CD4-positive, alpha-beta T cell treated with Interleukin-6 at 100 ng/mL for 8 hours (primary cell): ENCODE results near the gene FAM120B.

Source experiments
- DNase-seq: peaks from one replicate; pipeline ENCODE4 v3.0.0-alpha.2; 2020; ENCODE audit warnings: mixed read lengths, low spot score

FAM120B gene

DNA sequence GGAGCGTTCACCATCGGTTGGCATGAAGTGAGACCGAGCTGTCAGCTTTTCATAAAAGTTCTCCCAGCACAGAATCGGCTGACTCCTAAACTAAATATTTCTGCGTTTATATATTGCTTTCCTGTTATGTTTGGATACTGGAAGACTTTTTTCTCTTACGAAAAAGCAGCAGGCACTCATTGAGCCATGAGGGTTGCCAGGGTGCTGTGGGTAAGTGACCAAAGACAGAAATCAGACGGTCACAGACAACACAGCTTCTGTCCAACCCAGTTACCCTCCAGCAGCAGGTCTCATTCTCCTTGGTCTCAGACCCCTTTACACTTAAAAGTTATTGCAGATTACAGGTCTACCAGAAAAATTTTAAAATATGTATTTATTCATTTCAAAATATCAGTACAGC is 113.7 kb downstream of the FAM120B start:
- DNase-seq: no peak

DNA sequence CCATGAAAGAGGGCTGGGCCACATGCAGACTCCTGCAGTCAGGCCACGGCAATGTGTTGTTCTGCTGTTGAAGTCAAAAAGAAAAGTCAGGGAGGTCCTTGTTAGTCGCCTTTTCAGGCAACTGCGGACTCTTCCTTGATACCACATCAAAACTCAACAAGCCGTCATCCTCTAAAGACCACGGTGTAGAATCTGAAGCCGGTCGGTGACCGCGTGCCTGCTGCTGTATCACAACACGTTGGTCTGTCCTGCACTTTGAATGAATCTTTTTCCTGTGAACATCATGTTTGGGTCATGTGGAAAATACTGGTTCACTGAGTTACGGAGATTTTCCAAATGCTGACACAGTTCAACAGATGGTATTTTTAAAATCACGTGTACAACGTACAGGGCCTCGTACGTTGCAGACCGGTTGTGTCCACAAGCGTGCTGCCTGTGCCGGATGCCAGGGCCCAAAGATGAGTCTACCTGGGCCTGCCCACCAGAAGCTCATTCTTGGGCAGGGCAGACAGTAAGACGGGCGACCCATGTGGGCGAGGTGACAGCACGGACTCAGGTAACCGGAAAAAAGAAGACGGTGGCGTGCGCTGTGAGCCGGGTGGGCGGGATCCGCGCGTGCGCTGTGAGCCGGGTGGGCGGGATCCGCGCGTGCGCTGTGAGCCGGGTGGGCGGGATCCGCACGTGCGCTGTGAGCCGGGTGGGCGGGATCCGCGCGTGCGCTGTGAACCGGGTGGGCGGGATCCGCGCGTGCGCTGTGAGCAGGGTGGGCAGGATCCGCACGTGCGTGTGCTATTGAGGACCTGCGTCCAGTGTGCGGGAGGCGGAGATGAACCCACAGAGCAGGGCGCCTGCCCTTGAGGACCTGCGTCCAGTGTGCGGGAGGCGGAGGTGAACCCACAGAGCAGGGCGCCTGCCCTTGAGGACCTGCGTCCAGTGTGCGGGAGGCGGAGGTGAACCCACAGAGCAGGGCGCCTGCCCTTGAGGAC is 114.5 kb downstream of the FAM120B start:
- DNase-seq: no peak

DNA sequence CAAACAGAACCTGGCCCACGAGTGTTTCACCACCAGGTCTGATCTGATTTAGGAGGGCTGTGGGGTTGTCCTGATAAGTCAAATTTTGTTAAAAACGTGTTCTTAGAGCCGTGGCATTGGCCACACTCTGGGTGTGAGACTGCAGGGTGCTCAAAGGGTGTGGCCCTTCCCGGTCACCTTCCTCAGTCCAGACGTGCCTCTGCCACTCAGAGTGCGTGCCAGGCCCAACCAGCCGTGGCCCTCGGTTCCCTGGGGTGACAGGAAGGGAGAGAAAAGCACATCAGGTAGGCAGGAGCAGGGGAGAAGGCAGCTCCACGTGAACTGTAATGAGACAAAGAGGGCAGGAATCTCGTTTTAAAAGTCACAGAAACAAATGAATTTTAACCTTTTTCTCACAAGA is 115.4 kb downstream of the FAM120B start:
- no peak for DNase-seq

DNA sequence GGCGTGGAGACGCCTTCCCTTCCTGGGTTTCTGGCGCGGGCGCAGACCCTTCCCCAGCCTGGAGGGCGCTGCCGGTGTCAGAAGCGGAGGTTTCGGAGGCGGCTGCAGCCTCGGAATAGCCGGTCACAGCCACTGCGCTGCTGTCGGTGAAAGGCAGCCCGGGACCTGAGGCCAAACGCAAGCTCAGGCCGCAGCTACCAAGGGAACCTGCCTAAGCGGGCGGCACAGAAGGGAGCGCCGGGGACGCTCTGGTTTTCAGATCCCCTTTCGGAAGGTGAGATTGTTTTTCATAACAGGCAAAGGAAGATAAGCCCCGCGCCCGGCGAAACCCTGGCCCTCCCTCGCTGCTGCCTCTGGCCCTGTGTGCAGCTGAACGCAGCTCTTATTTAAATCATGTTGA is 116.5 kb downstream of the FAM120B start:
- no peak for DNase-seq

DNA sequence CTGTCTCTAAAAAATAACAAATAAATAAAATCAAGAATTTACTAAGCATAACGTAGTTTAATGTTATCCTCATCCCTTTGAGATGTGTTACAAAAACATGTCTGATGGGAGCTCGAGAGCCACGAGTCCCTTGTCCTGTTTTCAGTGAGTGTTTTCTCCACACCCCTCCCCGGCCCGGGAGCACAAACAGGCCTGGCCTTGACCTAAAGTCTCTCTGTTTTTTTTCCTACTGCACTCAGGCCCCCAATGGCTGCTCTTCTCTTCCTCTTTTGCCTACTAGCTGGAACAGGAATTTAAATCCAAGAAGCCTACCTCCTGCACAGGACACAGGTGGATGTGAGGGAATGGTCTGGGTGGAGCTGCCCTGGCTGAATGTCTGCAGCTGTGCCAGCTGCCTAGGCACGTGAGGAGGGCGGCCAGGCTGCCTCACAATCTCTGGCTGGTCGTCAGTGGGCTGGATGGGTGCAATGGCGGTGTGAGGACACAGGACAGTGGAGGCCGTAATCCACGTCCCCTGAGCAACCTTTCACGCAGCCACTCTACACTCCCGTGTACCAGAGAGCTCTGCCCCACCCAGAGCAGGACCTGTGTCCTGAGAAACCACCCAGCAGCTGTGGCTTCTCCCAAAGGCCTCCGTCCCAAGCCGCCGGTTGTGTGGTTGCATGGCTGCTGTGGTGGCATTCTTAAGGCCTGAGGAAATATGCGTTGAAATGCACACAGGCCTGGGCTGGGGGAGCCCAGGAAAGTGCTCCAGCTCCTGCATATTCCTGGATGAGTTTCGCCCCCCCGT is 117.5 kb downstream of the FAM120B start:
- DNase-seq: no peak

DNA sequence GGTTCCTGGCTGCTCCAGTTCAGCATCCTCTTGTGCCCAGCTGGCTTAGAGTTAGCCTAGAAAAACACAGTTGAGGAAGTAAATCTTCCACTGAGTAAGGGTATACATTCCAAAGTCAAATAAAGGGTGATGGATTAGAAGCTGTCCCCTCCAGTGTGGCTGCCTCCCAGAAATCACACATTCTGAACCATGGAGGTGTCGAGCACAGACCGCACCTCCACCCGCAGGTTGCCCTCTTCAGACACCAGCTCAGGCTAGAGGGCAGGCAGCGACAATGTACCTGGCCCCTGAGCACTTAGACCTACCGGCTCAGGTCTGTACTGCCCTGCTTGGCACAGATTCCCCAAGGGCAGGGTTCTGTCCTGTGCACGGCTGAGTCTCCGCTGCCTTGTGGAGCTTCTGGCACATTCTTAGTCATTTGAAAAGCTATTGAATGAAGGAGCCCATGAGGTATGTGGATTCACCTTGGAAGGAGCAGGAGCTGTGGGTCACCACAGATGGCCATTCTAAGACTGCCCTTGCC is 118.1 kb downstream of the FAM120B start:
- DNase-seq: no peak

DNA sequence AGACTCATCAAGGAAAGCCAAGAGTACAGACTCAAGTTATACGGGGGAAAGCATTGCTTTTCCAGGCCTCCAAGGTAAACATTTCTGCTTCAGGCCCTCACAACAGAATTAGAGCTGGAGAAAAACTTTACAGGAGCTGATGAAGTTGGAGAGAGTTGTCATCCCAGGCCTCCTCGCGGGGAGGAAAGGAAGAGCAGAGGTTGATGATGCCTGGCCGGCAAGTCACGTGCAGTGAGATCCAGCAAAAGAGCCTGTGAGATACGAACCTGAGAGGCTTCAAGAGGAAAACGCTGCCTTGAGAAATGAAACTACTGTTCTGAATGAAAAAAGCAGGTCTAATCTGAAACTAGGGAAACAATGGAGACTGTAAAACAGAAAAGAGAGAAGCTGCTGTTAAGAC is 122.9 kb downstream of the FAM120B start:
- no peak for DNase-seq

DNA sequence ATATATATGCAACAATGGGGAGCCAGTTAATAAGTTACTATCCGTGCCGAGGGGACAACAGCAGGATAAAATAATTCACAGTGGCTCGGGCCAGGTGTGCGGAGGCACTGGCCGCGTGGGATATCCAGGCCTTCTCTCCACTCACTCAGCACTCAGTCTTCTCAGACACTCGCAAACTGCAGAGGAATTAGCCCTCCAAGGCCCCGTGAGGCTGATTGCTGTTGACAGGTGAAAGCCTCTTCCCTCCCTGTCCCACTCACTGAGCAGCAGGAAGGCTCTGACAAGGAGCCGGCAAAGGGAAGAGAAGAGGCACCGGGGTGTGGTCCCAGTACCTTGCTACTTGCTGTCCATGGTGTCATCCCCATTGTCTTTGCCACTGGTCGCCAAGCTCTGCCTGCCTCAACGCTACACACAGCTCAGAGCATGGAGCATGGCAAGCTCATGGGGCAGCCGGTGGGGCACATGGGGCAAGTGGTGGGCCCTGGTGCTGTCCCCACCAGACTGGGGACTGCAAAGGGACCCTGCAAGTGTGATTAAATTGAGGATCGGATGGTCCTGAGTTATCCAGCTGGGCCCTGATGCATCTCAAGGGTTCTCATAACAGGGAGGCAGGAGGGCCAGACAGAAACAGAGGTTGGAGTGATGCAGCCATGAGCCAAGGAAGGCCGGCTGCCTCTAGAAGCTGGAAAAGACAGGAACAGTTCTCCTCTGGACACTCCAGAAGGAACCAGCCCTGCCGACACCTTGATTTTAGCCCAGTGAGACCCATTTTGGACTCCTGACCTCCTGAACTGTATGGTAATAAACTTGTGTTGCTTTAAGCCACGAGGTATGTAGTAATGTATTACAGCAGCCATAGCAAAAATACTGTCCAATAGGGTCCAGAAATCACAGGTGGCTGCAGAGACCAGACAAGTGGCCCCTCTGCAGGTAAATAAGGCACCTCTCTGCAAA is 126.9 kb downstream of the FAM120B start:
- DNase-seq: no peak

DNA sequence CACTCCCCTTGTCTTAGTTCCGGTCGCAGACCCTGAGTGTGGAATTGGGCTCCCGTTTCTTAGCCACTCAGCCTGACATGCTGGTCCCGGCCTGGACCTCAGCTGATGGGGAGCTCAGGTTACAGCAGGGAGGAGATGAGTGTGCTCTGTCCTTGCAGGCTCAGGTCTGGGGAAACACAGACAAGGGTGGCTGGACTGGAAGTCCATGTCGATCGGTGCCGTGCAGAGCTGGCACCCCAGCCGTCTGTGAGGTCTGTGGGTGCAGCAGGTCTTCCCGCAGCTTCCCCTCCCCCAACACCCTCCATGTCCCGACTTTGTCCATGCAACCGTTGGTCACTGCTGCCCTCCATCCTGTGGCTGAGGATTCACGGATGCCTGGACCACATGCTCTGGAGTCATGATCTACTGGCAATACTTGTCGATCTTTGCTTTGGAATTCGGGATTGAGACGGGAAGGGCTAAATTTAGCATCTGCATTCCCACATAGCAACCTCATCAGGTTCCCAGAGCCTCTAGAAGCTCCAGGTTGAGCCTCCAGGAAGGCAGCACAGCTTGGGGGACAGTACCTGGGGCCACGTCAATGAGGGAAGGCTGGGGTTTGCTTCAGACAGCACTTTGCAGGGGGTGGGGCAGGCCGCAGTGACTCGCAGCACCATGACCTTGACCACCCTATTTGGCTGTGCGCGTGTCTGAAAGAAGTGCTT is 127.7 kb downstream of the FAM120B start:
- no peak for DNase-seq

DNA sequence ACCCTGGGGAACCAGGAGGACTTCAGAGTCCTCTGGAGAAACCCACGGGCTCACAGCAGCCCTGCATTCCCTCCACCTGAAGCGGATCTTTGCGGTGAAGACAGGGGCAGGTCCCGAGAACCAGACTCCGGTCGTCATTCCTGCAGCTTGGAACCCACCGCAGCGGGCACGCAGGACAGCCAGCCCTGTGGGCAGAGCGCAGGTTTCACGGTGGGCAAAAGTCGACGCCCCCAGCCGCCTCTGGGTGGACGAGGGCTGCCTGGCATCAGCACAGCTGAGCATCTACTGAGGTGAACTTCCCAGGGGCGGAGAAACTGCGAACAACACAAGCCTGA is 128.2 kb downstream of the FAM120B start:
- DNase-seq: no peak

DNA sequence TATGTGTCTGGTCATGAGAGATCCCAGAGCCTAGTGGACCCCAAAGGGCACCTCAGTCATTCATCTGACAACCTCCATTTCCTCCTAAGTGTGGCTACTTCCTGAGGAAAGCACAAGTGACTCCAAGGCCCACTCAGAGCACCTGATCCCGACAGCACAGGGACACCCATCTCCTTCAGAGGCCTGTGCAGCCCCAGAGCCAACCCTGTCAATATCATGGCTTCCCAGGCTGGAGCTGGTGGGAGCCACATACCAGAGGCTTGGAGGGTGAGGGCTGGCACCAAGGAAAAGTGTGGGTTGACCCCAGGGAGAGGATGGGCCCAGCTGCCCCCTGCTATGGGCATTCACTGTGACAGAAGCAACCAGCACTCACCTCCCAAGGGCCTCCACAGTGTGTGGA is 129.2 kb downstream of the FAM120B start:
- no peak for DNase-seq

DNA sequence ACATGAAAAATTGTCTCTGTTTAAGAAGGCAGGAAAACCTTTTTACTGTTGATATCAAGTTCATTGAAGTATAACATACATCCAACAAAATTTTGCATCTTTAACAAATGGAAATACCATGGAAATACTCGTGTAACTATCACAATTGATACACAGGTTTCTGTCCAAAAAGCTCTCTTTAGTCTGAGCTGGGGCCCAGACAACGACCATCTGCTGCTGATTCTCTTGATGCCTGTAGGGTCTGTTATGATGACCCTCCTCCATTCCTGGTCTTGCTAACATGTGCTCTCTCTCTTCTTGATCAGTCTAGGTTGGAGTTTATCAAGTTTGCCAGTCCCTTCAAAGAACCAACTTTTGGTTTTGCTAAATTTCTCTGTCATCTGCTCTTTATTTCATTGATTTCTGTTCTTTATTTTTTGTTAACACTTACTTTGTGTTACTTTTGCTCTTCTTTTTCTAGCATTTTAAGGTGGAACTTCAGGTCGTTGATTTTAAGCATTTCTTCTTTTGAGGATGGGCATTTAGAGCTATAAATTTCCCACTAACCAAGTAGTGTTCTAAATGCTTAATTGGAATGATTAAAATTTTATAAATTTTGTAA is 129.8 kb downstream of the FAM120B start:
- no peak for DNase-seq

DNA sequence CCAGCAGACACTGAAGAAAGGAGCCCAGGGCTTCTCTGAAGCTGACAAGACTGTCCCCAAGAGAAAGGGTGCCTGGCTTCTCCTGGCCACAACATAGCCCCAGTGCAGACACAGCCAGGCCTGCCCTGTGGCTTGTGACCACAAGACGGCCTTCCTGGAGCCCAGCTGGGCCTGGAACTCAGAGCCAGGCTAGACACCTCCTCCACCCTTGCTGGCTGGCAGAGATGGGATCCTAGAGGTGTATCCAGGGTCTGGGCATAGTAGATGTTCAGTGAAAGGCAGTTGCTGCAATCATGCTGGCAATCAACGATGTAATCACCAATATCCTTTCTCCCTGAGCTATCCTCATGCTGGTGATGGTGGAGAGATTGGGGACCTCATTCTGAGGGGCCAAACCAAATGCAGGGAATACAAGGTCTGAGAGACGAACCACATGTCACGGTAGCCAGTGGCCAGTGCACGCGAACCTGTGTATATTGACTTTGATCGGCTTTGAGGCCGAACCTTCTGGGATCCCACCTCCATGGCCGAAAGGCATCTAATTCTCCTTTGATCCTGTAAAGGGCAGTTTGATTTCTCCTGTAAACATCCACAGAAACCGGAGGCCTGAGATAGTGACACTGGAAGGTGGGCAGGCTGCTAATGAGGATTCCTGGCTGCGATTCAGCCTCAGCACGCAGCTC is 131.3 kb downstream of the FAM120B start:
- DNase-seq: no peak

DNA sequence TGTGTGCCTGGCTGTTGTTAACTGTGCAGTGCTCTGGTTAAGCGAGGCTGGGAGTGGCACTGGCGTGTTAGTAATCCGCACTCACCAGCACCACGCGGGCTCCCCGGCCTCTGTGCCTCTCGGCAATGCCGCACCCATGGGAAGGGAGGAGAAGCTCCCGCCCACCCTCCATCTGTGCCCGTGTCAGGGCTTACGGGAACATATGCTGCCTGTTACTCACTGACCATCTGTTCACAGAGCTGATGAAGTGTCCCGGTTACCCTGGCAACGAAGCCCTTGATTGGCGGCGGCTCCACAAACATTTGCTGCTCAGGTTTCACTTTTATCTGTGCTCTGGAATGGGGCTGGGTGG is 131.8 kb downstream of the FAM120B start:
- no peak for DNase-seq

DNA sequence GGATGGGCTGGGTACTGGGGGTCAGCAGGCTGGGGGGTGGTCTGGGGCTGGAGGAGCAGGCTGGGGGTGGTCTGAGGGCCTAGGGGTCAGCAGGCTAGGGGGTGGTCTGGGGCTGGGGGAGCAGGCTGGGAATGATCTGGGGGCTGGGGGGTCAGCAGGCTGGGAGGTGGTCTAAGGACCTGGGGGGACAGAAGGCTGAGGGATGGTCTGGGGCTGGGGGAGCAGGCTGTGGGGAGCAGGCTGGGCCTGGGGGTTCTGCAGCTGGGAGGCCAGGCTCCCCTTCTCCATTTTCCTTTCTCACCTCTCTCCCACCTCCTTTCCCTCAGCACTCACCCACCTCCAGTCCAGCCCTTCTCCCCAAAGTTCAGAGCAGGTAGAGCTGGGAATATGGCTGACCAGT is 132.3 kb downstream of the FAM120B start:
- DNase-seq: no peak

DNA sequence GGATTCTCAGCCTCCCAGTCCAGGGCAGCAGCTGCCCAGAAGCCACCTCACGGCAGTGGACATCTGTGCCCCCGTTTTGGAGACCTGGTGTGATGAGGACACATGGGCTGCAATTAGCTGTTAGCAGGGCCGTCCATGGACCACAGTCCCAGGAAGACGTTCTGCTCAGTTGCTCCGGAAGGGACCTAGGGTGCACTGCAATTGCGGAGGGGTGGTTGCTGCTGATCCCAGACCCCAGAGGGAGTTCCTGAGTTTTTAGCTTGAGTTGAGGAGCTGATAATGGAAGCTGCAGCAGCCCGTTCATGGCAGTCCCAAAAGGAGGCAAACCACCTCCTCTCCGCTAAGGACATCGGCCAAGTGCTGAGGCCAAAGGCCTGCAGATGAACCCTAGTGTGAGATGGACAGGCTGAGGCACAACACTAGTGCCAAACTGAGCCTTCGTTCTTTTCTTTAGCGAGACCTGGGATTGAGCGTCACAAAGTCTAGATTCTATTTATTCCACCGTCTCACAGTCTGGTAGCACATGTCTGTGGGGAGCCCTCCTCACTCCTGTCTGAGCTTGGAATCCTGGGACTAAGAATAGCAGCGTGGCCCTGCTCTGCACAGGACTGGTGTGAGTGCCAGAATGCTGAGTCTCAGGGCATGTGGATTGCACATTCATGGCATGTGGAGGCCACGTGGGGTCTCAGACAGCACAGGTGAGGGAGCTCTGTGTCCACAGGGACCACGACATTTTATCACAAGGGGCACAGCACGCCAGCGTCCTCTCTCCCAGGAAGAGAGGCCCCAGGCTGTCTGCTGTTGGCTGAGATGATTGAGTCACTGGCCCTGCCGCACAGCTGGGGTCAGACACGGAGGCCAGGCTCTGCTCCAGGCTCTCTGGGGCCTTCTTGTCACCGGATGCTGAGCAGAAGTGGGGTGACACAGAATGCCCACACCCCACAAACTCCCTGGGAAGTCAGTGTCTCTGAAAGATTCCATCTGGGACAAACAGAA is 133.1 kb downstream of the FAM120B start:
- DNase-seq: no peak

DNA sequence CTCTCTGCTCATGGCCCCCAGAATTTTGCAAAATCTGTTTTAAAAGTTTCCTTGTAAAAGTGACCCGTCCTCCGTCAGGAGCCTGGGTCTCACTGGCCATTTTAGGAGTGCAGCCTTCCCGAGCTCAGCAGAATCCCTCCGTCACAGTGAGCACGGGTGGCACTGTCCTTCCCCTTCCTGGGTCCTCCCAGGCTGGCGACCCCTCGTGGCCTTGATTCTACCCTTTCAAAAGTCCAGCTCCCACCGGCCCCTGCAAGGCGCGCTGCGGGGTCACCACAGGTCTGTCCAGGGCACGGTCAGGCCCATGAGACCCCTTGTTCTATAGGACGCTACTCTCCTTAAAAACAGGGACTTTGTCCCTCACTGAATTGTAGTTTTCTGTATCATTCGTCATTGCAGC is 133.9 kb downstream of the FAM120B start:
- DNase-seq: no peak

DNA sequence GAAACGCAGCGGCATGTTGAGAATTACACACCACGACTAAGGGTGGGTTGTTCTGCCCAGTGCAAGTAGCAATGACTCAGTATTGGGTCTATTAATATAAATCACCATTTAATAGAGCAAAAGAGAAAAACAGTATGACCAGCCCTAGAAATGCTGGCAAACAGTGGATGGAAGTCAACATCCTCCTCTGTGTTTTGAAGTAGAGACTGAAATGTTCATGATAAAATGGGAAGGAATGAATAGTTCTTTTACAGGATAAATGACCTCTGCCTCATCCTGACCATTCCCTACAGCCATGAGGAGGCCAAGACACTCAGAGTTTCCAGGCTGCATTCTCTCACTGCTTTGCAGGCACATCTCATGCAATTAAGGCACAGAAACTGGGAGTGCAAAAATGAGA is 134.8 kb downstream of the FAM120B start:
- no peak for DNase-seq

DNA sequence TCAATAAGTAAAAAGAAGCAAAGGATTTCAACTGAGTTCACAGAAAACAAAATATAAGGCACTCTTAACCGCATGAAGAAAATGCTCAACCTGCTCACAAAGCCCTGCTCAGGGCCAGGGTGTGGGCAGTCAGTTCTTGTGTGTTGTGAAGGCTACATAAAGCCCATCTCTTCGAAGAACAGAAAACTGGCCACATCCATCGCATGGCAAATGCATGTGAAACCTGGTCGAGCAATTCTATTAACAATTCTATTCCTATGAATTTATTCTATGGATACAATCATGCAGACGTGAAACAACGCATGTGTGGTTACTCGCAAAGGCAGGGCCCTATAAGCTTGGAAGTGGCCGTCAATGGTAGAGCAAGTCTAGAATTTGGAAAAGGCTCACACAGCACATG is 136.0 kb downstream of the FAM120B start:
- no peak for DNase-seq
